Activated T-helper 17 cell treated with anti-CD3 and anti-CD28 coated beads, Interleukin-2, amount 50 U/mL, for 72 hours (primary cell): ENCODE measurements around the gene CALML6. TPM values are rescaled to one million over a fixed set of nuclear protein-coding genes. Genes with fewer than 3 reads are reported as not detected.

Experiments used
- ATAC-seq: fragments of 150-1000 bp; cut with Tn5 transposase; replicated peaks from 2 replicates; pipeline ENCODE4 v1.10.0; 2021; ENCODE audit warnings: mild to moderate bottlenecking, moderate library complexity
- H3K27ac Mint-ChIP-seq: one replicate; pipeline ENCODE4 v1.8.0; 2022; ENCODE audit warnings: mixed read lengths
- H3K27me3 Mint-ChIP-seq: one replicate; pipeline ENCODE4 v1.8.0; 2022; ENCODE audit warnings: mixed read lengths
- H3K36me3 Mint-ChIP-seq: one replicate; pipeline ENCODE4 v1.8.0; 2022; ENCODE audit warnings: low read depth, mild to moderate bottlenecking, mixed read lengths
- H3K4me1 Mint-ChIP-seq: one replicate; pipeline ENCODE4 v1.8.0; 2022; ENCODE audit warnings: mixed read lengths
- H3K4me3 Mint-ChIP-seq: one replicate; pipeline ENCODE4 v1.8.0; 2022; ENCODE audit warnings: mild to moderate bottlenecking, mixed read lengths
- H3K9me3 Mint-ChIP-seq: one replicate; pipeline ENCODE4 v1.8.0; 2022; ENCODE audit warnings: mixed read lengths
- total RNA-seq, 2 donors: library from RNA; stranded (reverse); gene quantifications; one replicate each; pipeline ENCODE4 v1.2.3, GENCODE V29; 2022

CALML6 gene
- total RNA-seq, 2 donors from 2014 or later = 0.86 to 1.7 TPM

DNA sequence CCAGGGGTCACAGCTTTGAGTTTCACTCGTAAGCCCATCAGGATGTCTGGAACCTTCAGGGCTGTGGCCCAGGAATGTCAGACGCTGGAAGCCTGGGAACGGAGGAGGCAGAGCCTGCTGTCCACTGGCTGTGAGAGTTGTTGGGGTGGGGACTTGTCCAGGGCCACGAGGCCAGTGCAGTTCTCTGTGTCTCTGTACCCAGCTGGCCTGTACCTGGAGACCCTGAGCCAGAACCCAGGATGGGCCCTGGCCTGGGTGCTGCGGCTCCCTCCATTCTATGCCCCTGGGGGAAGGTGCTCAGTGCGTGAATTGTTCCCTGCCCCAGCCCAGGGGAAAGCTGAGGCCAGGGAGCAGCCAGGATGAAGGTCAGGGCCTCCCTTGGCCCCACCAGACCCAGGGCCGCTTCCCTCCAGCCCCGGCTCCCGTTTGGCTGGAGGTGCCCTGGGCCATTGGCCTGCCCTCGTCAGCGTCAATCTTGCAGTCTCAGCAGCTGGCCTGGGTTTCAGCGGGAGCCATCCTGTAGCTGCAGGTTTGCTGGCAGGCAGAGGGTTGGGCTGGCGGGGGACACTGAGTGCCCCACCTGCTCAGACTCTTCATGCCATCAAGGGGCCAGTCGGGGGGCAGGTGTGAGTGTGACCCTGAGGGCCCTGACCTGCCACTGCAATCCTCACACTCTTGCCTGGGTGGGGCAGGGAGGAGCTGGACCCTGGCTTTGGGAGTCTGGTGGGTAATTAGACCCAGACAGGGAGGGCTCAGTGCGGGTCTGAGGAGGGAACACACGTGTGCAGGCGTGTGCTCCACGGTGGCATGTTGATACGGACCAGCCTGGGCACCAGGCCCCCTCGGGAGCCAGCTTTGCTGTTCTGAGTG lies 724 bp upstream of the CALML6 start:
- no peak overlapping the region for H3K4me3 Mint-ChIP-seq
- peaks cover 3% of the 10 kb centered on the region for H3K4me1 Mint-ChIP-seq
- no peak overlapping the region for H3K27ac Mint-ChIP-seq

DNA sequence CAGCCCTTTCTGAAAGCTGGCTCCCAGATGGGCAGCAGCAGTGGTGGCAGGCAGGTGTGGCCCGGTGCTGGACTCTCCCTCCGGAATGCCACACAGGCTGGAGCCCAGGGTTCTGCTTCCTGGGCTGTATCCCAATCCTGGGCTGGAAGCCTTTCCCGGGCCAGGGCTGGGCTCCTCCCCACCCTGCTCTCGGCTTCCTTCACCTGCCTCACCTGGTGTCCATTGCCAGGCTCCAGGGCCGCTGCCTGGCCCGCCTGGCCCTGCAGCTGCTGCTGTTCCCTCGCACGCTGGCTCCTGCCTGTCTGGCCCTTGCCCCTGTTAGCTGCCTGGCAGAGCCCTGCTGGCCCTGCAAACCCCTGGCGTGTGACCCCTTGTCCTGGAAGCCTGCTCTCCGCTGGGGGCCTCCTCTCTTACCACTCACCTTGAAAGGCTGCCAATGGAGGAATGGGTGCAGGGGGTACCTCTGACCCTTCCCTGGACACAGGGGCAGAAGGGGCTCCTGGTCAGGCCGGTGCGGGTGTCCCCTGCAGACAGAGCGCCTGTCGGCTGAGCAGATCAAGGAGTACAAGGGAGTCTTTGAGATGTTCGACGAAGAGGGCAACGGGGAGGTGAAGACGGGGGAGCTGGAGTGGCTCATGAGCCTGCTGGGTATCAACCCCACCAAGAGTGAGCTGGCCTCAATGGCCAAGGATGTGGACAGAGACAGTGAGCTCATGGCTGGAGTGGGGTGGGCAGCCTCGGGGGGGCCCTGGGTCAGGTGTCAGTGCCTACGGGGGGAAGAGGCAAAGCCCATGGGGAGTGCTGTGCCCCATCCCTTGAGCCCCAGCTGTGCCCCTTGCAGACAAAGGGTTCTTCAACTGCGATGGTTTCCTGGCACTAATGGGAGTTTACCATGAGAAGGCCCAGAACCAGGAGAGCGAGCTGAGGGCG lies 1.1 kb downstream of the CALML6 start:
- H3K4me1 Mint-ChIP-seq = no peaks in the 10 kb centered on the region
- no peak overlapping the region for H3K27ac Mint-ChIP-seq
- H3K36me3 Mint-ChIP-seq = no peaks in the 10 kb centered on the region
- no peaks in the 10 kb centered on the region for H3K27me3 Mint-ChIP-seq
- H3K9me3 Mint-ChIP-seq = no peaks in the 10 kb centered on the region
- no peak overlapping the region for H3K4me3 Mint-ChIP-seq
- no peak for ATAC-seq

More for the DNA sequence above, 724 bp upstream of the CALML6 start:
- Mint-ChIP-seq H3K9me3 (no peaks in the 10 kb centered on the region), H3K27me3 (no peaks in the 10 kb centered on the region), H3K36me3 (no peaks in the 10 kb centered on the region)
- no peak for ATAC-seq

DNA sequence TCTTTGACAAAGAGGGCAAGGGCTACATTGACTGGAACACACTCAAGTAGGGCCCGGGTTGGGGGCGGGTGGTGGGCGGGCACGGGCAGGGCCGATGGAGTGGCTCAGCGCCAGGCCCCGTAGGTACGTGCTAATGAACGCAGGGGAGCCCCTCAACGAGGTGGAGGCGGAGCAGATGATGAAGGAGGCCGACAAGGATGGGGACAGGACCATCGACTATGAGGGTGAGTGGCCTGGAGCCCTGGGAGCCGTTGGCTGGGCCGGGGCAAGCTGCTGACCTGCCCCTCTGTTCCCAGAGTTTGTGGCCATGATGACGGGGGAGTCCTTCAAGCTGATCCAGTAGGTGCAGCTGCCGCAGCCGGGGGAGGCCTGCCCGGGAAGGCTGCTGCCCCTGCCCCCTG lies 1.8 kb downstream of the CALML6 start:
- no peak overlapping the region for H3K27ac Mint-ChIP-seq
- no peak overlapping the region for H3K4me3 Mint-ChIP-seq
- no peaks in the 10 kb centered on the region for H3K4me1 Mint-ChIP-seq
- H3K9me3 Mint-ChIP-seq = no peaks in the 10 kb centered on the region
- H3K36me3 Mint-ChIP-seq = no peaks in the 10 kb centered on the region
- H3K27me3 Mint-ChIP-seq = no peaks in the 10 kb centered on the region
- no peak for ATAC-seq

DNA sequence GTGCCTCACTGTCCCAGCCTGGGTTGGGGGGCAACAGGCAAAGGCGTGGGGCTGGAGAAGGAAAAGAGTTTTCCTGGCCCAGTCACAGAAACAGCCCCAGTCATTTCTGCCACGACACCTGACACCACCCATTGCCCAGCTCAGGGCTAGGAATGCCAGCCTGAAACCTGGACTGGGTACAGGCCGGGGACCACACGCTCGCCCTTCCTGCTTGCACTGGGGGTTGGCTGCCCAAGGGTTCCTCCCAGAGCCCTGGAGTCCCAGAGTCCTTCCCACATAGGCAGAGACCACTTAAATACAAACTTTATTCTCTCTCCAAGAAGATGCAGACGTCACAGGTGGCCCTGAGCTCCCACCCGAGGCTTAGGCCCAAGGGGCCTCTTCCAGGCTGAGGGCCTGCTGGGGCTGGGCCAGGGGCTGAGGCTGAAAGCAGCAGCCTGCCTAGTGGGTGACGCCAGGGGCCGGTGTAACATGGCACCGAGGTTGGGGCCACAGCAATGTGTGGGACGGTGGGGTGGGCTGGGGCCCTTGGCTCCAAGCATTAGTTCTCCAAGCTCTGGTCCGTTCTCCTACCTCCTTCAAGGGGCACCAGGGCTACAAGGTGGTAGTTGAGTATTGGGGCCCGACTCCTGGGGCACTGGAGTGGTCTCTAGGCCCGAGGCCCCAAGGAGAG lies 2.4 kb downstream of the CALML6 start:
- no peak for ATAC-seq
- Mint-ChIP-seq H3K27ac (no peak overlapping the region), H3K9me3 (no peaks in the 10 kb centered on the region), H3K36me3 (no peaks in the 10 kb centered on the region), H3K4me3 (peak overlapping the region; percentile 44), H3K4me1 (no peaks in the 10 kb centered on the region), H3K27me3 (no peaks in the 10 kb centered on the region)

DNA sequence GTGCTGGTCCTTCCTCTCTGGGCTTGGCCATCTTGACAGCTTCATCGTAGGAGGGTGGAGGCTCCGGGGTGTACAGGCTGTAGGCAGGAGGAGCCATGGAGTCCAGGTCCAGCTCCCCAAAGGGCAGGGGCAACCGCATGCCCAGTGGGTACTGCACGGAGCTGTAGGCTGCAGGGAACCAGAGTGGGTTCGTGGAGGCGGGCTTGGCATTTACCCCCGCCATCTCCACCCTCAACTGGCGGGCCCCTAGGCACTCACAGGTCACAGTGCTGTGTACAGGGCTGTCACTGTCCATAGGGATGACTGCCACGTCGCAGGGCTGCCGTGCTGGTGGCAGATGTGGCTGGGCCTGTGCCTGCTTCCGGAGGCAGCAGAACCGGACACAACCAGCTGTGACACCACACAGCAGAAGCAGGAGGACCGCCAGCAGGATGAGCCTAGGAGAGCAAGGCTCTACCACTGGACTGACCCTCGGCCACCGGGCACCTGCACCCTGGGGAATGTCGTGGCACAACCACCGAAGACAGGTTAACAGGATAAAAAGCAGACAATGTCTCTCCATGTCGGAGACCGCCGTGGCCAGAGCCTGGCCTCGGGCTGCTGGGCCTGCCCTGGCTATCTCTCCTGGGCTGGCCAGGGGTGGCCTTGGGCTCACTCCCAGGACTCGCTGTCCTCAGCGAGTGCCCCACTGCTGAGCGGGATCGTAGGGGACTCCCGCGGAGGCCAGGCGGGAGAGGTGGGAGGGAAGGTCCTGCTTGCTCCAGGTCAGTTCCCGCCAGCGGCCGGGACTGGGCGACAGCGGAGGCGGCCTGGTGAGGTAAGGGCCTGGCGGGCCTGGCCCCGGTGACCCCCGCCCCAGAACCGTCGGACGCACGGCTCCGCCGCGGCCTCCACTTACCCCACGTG lies 3.2 kb downstream of the CALML6 start:
- Mint-ChIP-seq H3K27me3 (no peaks in the 10 kb centered on the region), H3K27ac (no peak overlapping the region), H3K4me1 (no peaks in the 10 kb centered on the region), H3K4me3 (peak overlapping the region; percentile 44), H3K9me3 (no peaks in the 10 kb centered on the region), H3K36me3 (no peaks in the 10 kb centered on the region)
- no peak for ATAC-seq

DNA sequence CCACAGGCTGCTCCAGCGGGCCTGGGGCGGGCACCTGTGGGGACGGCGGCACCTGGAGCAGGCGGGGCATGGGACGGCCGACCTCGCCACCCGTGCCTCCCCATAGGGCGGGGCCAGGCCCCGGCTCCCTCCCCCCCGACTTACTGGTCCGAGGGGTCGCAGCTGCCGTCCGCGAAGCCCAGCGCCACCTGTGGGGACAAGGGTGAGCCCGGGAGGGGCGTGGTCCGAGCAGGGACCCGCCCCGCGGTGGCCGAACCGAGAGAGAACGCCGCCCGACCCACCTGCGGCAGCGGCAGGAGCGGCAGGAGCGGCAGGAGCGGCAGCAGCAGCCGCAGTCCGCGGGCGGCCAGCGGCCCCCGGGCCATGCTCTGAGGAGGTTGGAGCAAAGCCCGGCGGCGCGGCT lies 3.8 kb downstream of the CALML6 start, which contains the start of gene TMEM52:
Gene TMEM52 (minus strand): TSS at position 379 of the 403 bp plus-strand sequence. CDS start 14 bp downstream, at position 365.
- H3K4me3 Mint-ChIP-seq = peak within 1 kb of the TSS; percentile 49
- H3K27me3 Mint-ChIP-seq = no peaks in the 10 kb centered on the region
- no peaks in the 10 kb centered on the region for H3K36me3 Mint-ChIP-seq
- no peaks in the 10 kb centered on the region for H3K4me1 Mint-ChIP-seq
- H3K27ac Mint-ChIP-seq = no peak within 1 kb of the TSS
- no peaks in the 10 kb centered on the region for H3K9me3 Mint-ChIP-seq
- ATAC-seq = peak; percentile 40

DNA sequence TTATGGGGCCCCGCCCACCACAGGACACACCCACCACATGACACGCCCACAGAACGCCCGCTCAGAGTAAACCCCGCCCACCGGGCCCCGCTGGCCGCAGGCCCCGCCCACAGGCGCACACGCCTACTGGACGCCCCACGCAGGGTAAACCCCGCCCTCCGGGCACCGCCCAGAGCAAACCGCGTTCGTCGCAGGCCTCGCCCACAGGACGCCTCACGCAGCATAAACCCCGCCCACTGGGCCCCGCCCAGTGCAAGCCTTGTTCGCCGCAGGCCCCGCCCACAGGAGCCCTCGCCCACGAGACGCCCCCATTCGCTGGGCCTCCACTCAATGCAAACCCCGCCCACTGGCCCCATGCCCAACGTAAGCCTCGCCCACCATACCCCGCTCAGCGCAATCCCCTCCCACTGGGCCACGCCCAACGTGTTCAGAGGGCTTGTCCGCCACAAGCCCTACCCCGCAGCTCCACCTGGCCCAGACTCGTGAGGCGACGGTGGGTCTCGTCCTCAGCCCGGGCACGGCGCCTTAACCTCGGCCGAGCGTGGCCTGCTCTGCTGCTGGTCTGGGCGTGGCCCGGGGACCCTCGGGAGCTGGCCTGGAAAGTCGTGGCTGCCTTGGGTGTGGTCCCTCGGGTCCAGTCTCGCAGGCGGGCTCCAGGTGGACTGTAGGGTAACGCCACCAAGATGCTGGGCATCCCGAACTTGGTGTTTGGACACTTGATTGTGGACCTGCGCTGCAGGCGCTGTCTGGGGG lies 4.4 kb downstream of the CALML6 start:
- Mint-ChIP-seq H3K27me3 (no peaks in the 10 kb centered on the region), H3K27ac (no peak overlapping the region), H3K4me3 (peak overlapping the region; percentile 49), H3K36me3 (no peaks in the 10 kb centered on the region), H3K4me1 (no peaks in the 10 kb centered on the region), H3K9me3 (no peaks in the 10 kb centered on the region)
- peak; percentile 90 for ATAC-seq

DNA sequence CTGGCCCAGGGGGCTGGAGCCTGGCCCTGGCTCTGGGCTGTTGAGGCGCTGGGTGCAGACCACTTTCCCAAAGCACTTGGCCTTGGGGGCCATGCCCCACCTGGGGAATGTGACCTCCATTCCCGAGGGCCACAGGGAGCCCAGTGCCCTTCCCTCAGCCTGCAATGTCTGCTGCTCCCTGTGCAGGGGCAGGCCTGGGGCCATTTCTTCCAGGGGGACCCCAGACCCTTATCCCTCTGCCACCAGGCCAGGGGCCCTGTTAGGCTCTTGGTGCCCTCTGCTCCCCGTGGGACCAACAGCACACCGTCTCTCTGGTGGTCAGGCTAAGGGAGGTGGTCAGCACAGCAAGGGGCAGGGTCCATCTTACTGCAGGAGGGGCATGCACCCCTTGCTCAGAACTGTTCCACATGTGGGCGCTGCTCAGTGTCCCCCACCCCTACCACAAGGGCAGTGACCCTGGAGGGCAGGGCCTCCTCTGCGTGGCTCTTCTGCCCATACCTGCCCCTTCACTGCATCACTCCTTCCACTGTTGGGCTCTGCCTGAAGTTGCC lies 5.1 kb downstream of the CALML6 start:
- H3K36me3 Mint-ChIP-seq = no peaks in the 10 kb centered on the region
- H3K27me3 Mint-ChIP-seq = no peaks in the 10 kb centered on the region
- peak overlapping the region; percentile 22 for H3K4me3 Mint-ChIP-seq
- no peak overlapping the region for H3K27ac Mint-ChIP-seq
- ATAC-seq = no peak
- H3K4me1 Mint-ChIP-seq = no peaks in the 10 kb centered on the region
- H3K9me3 Mint-ChIP-seq = no peaks in the 10 kb centered on the region

DNA sequence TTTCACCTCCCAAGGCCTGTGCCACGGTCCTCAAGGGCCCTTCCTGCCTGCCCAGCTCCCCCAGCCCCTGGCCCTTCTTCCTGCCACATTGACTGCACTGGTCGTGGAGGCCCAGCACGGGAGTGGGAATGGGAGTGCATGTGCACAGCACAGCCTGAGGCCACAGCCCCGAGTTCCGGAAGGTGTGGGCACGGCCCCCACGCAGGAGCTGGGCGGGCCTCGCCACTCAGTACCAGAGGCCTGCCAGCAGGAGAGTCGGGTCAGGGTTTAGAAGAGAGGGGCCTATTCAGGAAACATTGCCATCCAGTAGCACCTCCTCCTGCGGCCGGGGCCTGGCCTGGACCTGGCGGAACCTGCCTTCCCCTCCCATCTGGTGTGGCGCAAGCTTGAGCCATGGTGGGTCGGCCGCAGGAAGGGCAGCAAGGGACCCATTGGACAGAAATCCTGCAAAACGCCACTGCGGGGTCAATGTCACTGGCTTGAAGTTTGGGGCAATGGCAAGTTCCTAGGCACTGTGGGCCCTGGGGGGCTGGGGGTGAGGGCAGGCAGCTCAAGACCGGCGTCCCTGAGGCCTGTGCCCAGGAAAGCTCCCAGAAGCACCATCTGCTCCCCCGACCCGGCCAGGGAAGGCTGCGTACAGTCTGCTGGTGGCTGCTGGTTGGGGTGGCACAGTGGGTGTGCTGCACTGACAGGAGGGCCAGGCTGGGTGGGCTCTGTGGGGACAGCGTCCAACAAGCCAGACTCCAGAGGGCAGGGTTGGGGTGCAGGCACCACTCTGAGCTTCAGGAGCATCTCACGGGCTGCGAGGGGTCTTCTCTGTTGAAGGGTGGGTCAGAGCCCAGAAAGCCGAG lies 5.8 kb downstream of the CALML6 start:
- H3K4me3 Mint-ChIP-seq = peak overlapping the region; percentile 22
- no peak overlapping the region for H3K27ac Mint-ChIP-seq
- H3K27me3 Mint-ChIP-seq = no peaks in the 10 kb centered on the region

DNA sequence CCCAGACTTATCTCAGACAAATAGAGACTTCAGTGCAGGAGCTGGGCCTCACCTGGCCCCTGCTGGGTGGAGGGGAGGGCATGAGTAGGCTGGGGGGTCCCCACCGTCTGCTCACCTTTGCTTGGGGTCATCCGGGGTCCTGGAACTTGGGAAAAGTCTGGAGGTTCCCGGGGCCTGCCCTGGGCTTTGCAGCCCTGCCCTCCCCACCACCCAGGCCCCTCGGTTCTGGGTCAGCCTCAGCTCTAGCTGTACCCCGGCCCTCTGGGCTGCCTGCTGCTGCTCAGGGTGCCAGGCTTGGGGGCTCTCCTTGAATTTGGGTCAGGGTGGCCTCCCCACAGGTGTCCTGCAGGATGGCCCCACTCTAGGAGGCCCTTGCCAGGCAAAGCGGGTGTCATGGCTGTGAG lies 6.4 kb downstream of the CALML6 start:
- H3K9me3 Mint-ChIP-seq = no peaks in the 10 kb centered on the region
- H3K4me1 Mint-ChIP-seq = no peaks in the 10 kb centered on the region
- no peak for ATAC-seq
- H3K27ac Mint-ChIP-seq = no peak overlapping the region
- no peaks in the 10 kb centered on the region for H3K36me3 Mint-ChIP-seq
- H3K27me3 Mint-ChIP-seq = no peaks in the 10 kb centered on the region
- no peak overlapping the region for H3K4me3 Mint-ChIP-seq

More for the DNA sequence above, 5.8 kb downstream of the CALML6 start:
- H3K4me1 Mint-ChIP-seq = no peaks in the 10 kb centered on the region
- no peaks in the 10 kb centered on the region for H3K9me3 Mint-ChIP-seq
- ATAC-seq = no peak
- no peaks in the 10 kb centered on the region for H3K36me3 Mint-ChIP-seq

DNA sequence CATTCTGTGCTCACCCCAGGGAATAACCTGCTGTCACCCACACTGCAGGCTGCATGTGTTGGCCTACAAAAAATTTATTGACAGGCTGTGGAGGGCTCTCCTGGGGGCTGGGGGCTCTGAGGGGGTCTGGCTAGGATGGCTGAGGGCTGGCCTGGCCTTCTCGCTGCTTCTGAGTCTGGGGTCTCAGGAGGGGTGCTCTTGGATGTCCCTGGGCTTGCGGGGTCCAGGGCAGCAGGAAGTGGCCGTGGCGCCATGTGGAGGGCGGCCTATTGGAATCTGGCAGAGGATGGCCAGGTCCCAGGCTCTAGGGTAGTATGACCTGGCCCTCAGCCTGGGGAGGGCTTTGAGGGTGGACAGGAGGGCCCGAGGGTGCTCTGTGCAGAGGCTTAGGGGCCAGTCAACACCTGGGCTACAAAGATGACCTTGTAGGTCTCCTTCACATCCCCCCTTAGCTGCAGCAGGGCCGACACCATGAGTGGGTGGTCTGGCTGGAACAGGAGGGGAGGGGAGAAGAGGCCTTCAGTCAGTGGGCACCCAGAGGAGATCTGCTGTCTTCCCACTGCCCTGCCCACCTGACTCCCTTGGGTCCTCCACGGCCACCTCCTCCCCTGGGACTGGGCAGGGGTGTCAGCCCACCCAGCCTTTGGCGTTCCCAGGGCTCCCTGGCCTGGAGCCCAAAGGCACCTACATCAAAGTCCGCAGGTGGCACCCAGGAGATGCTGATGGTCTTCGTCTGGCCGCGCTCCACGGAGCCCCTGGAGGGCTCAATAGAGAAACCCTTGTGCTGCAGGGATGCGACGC lies 7.0 kb downstream of the CALML6 start:
- no peaks in the 10 kb centered on the region for H3K36me3 Mint-ChIP-seq

DNA sequence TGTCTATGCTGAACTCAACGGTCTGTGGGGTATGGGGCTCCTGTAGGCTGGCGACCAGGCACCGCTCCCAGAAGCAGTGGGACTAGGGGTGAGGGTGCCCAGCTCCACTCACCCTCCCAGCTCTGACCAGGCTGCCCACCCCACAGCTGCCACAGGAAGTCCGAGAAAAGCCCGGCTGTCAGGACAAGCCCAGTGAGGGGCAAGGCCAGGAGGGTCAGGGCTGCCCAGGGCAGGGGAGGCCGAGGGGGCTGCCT lies 7.6 kb downstream of the CALML6 start:
- no peaks in the 10 kb centered on the region for H3K36me3 Mint-ChIP-seq
- no peak for ATAC-seq

More for the DNA sequence above, 7.0 kb downstream of the CALML6 start:
- Mint-ChIP-seq H3K9me3 (no peaks in the 10 kb centered on the region), H3K4me3 (no peak overlapping the region), H3K4me1 (no peaks in the 10 kb centered on the region), H3K27me3 (no peaks in the 10 kb centered on the region), H3K27ac (no peak overlapping the region)
- no peak for ATAC-seq

More for the DNA sequence above, 7.6 kb downstream of the CALML6 start:
- Mint-ChIP-seq H3K27ac (no peak overlapping the region), H3K4me3 (no peak overlapping the region), H3K4me1 (no peaks in the 10 kb centered on the region), H3K9me3 (no peaks in the 10 kb centered on the region), H3K27me3 (no peaks in the 10 kb centered on the region)
